ENCODE data around the gene DCLK1. TPM values are rescaled to one million over a fixed set of nuclear protein-coding genes. Genes with fewer than 3 reads are reported as not detected.

The DCLK1 gene
- total RNA-seq, 4 donors from 2014 or later = 21.3 to 63.8 (median 40.9) TPM

GRCh38 chr13:35836446-35836845 is 294.7 kb downstream of the DCLK1 start:
- H3K27me3 ChIP-seq = no peaks in the 10 kb centered on the region
- no peak overlapping the region for H3K4me3 ChIP-seq
- no peak overlapping the region for H3K27ac ChIP-seq
- H3K4me1 ChIP-seq = peaks cover 0 to 24% (median 0%) of the 10 kb centered on the region in 4 donors
- no peaks in the 10 kb centered on the region for H3K36me3 ChIP-seq
- DNase-seq (ENCODE audit: low spot score in 2 of 2) = no peak
- TF ChIP-seq CTCF (IDR thresholded peaks at IDR 0.05) = no peak
- no peak for TF ChIP-seq EP300 (IDR thresholded peaks at IDR 0.05)
- no peak for TF ChIP-seq POLR2A (IDR thresholded peaks at IDR 0.05)
- WGBS, 2 donors = 63 to 70% methylated on average over 7 of the region's 7 CpGs
- no peaks in the 10 kb centered on the region for H3K9me3 ChIP-seq

GRCh38 chr13:35835989-35836388 is 295.2 kb downstream of the DCLK1 start:
- no peaks in the 10 kb centered on the region for H3K9me3 ChIP-seq
- no peak overlapping the region for H3K4me3 ChIP-seq
- H3K27ac ChIP-seq = no peak overlapping the region
- no peaks in the 10 kb centered on the region for H3K27me3 ChIP-seq
- no peaks in the 10 kb centered on the region for H3K36me3 ChIP-seq
- no peak for DNase-seq (ENCODE audit: low spot score in 2 of 2)
- TF ChIP-seq CTCF (IDR thresholded peaks at IDR 0.05) (no peak), EP300 (IDR thresholded peaks at IDR 0.05) (no peak), POLR2A (IDR thresholded peaks at IDR 0.05) (no peak)
- peaks cover 0 to 20% (median 0%) of the 10 kb centered on the region in 4 donors for H3K4me1 ChIP-seq
- 68 to 69% methylated on average over 4 of the region's 4 CpGs for WGBS, 2 donors

GRCh38 chr13:35833608-35834275 is 297.4 kb downstream of the DCLK1 start:
- Histone ChIP-seq H3K36me3 (no peaks in the 10 kb centered on the region), H3K4me1 (peaks cover 0 to 6% (median 0%) of the 10 kb centered on the region in 4 donors), H3K4me3 (no peak overlapping the region), H3K9me3 (no peaks in the 10 kb centered on the region), H3K27ac (no peak overlapping the region), H3K27me3 (no peaks in the 10 kb centered on the region)
- TF ChIP-seq CTCF (IDR thresholded peaks at IDR 0.05) = no peak
- TF ChIP-seq POLR2A (IDR thresholded peaks at IDR 0.05) = no peak
- TF ChIP-seq EP300 (IDR thresholded peaks at IDR 0.05) = no peak
- no peak for DNase-seq (ENCODE audit: low spot score in 2 of 2)
- WGBS, 2 donors = 82 to 89% methylated on average over 6 of the region's 6 CpGs

- Histone ChIP-seq H3K4me3 (no peak overlapping the region), H3K9me3 (no peaks in the 10 kb centered on the region), H3K27ac (no peak overlapping the region), H3K27me3 (no peaks in the 10 kb centered on the region), H3K36me3 (no peaks in the 10 kb centered on the region), H3K4me1 (no peaks in the 10 kb centered on the region)
- TF ChIP-seq CTCF (IDR thresholded peaks at IDR 0.05) (no peak), EP300 (IDR thresholded peaks at IDR 0.05) (no peak), POLR2A (IDR thresholded peaks at IDR 0.05) (no peak)
- 92 to 94% methylated on average over 9 of the region's 9 CpGs for WGBS, 2 donors
- no peak for DNase-seq (ENCODE audit: low spot score in 2 of 2)
Measured at GRCh38 chr13:35833031-35833430, 298.2 kb downstream of the DCLK1 start.

- Histone ChIP-seq H3K36me3 (no peaks in the 10 kb centered on the region), H3K4me1 (no peaks in the 10 kb centered on the region), H3K4me3 (no peak overlapping the region), H3K27me3 (no peaks in the 10 kb centered on the region), H3K9me3 (no peaks in the 10 kb centered on the region), H3K27ac (no peak overlapping the region)
- 71 to 83% methylated on average over 1 of the region's 1 CpG for WGBS, 2 donors
- no peak for TF ChIP-seq POLR2A (IDR thresholded peaks at IDR 0.05)
- no peak for TF ChIP-seq EP300 (IDR thresholded peaks at IDR 0.05)
- no peak for TF ChIP-seq CTCF (IDR thresholded peaks at IDR 0.05)
- DNase-seq (ENCODE audit: low spot score in 2 of 2) = no peak
Measured at GRCh38 chr13:35832551-35832950, 298.6 kb downstream of the DCLK1 start.

All from tibial nerve (tissue), 4 donors.